HG03457 (cell line): Measurements from ENCODE around the gene ANKIB1.

Source experiments
- ATAC-seq: cut with Tn5 transposase; IDR thresholded peaks from one replicate; pipeline ENCODE4 v1.9.1; 2021; ENCODE audit warnings: moderate number of reproducible peaks; ENCODE audit not compliant: unreplicated experiment

ANKIB1 gene

DNA sequence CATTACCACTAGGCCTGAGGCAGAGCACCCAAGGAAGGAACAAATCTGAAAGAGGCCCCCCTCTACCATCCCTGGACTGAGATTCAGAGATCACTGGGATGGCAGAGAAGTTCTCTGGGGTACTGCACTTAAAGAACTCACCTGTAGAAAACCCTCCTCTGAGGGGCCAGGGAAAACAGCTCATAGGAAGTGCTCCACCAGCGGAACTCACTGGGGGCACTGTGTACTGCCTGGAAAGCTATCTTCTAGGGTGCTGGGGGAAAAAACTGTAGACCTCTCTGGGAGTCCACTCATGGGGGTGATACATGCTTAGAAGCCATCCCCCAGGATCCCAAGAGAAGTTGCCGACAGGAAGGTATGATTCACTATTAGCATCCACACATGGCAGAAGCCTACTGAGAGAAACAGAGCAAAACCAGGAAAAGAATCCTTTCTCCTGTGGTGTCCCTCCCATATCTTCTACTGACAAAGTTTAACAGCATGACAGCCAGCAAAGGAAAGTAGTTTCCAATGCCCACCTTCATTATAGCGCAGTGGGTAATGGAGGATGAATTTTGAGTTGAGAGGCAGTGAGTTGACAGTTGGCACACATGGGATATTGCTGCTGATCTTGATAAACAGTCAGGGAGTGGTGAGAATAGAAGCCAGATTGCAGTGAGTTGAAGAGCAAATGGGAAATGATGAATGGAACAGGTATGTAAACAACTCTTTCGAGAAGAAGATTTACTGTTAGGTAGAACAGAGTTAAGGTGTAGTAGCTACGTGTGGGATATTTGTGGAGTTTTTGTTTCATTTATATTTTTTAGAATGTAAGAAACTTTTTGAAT, 20.9 kb downstream of the ANKIB1 start:
- no peak for ATAC-seq

DNA sequence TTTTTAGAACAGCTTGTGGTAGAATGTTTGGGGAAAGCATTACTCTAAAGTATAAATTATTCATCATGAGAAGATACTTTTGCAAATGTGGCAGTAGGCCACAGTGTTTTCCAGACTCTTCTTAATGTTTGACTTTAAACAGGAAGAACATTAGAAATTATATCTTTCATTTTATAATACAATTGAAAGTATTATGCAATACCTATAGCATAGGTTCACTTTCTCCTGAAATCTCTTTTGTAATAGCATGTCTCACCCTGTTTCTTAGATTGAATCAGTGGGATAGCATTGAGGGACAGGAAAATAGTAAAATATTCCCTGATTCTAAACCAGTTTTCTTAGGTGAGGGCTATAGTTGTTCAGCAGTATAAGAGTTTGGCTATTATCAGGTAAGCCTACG, 23.1 kb downstream of the ANKIB1 start:
- no peak for ATAC-seq

DNA sequence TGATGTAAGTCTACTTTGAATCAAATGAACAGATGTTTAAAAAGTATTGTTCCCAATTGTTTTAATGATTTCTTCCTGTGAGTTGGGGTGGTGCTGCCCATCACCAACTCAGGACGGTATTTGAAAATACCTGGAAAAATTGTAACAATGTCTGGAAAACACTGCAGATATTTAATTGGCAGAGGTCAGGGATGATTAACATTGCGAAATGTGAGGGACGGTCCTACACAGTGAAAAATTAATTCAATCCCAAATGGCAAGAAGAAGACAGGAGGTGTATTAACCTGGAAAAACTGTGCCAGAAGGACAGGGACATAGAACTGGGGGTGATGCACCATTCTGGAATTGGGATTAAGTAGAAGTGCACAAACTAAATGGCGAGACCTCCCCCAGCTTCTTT, 29.6 kb downstream of the ANKIB1 start:
- no peak for ATAC-seq

DNA sequence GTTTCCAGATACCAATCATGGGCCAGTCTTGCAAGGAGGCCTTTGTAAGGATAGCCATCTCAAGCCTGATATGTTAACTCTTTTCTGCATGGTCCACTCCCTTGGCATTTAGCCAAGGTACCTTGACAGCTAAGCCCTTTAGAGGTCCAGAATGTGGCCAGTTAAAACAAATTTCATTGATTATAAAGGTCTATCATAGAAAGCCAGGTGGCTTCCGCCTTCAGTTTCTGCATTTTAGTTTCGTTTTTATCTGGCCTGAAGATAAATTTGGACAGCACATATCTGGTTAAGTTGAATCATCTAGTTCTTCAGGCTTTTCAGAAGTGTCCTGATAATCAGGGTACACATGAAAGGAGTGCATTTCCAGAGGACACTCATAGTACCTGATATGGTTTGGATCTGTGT, 30.7 kb downstream of the ANKIB1 start:
- no peak for ATAC-seq

DNA sequence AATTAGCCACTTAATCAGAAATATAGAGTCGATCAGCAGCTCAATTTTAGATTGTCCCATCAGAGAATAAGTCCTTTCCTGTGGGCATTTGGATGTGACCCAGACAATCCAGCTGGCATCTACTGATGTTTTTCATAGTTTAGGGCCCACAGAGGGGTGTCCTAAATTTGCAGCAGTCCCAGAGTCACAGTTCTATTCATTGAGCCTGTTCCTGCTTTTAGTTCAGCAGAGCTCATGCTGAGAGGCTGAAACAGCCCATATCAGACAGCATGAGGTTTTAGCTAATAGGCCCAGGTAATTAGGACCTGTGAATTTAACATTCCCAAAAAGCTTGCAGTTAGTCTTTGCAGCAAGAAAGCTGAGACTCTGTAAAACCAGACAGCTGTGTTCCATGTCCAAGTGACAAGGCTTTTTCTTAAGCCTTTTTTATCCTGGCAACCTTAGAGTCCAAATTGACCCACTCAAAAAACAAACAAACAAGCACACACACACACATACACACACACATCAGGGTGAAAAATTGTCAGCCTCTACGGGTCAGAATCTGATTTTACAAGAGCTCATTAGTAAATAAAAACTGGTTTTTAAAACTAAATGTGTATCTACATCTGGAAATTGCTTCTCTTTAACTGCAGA, 33.7 kb downstream of the ANKIB1 start:
- ATAC-seq, result no peak

DNA sequence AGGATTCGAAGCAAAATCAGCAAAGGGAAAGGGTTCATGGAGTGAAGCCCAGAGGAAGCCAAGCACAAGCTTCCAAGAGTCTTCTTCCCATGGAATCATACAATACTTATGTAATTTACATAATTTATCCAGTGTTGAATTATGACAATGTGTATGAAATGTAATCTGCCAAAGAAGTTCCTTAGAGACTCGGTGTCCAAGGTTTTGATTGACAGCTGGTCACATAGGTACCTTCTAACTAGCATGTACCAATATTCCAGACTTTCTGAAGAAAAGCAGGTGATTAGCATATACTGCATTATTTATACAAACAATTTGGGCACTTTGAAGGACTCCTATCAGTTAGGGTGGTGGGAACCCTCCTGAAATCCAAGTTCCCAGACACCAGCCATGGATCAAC, 35.3 kb downstream of the ANKIB1 start:
- no peak for ATAC-seq

DNA sequence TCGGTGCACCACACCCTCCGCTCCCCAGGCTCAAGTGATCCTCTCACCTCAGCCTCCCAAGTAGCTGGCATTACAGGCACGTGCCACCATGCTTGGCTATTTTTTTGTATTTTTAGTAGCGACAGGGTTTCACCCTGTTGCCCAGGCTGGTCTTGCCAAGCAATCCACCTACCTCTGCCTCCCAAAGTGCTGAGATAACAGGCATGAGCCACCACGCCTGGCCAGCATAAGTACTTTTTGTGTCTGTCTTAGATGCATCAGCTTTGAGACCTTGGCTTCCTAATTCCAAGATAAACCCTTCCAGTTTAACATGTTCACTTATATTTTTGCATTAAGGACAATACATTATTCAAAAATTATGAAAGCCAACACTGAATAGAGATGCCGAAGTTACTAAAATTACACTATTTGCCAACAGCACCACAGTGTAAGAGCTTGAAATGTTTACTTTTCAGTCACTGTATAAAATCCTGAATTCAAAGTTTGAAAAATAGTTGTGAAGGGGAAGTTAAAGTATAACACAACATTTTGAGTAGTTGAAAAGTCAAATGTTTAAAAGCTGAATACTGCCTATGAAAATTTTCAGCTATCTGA, 36.5 kb downstream of the ANKIB1 start:
- ATAC-seq, result no peak

DNA sequence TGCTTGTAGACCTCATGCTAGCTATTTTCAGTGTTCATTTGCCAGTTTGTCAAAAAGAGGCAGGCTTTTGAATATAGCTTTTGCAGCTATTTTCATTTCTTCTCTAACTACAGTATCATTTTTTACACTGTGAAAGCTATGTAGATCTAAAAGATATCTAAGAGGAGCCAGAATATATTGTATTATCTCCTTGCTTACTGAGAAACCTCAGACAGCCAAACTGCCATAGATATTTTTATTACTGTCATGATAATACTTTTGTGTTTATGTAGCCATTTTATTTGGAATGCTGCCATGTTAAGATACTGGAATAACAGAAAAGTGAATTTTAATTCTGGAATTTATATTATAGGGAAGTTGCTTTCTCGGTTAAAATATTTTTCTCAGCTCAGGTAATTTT, 37.2 kb downstream of the ANKIB1 start:
- no peak for ATAC-seq

DNA sequence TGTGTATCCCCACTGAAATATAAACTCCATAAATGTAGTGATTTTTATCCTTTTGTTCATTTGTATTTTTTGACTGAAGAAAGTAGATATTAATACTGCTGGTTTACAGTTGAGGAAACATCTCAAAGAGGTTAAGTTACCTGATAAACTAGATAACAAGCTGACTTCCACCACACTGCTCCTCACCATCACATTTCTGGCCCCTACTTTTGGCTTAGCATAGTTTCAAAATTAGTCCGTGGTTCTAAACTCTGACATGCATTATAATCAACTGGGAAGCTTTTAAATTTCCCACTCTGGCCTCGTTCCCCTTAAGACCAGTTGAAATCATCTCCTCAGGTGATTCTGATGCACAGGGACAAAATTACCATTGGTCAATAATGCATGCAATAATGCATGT, 43.5 kb downstream of the ANKIB1 start:
- no peak for ATAC-seq

DNA sequence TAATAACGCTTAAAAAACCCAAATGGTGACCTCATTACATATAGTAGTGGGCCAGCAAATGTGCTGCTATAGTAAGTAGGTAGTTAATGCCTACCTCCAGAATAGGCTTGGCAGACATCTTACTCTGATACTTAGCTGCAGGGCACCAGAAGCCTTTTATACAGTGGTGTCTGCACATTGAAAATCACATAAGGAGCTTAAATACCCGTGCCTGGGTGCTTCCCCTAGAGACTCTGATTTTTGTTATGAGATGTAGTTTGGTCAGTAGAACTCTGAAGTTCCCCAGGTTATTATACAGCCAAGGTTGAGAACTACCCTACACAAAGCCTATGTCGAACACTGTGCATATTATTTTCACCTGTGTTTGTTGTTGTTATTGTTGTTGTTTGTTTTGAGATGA, 47.2 kb downstream of the ANKIB1 start:
- ATAC-seq, result no peak

DNA sequence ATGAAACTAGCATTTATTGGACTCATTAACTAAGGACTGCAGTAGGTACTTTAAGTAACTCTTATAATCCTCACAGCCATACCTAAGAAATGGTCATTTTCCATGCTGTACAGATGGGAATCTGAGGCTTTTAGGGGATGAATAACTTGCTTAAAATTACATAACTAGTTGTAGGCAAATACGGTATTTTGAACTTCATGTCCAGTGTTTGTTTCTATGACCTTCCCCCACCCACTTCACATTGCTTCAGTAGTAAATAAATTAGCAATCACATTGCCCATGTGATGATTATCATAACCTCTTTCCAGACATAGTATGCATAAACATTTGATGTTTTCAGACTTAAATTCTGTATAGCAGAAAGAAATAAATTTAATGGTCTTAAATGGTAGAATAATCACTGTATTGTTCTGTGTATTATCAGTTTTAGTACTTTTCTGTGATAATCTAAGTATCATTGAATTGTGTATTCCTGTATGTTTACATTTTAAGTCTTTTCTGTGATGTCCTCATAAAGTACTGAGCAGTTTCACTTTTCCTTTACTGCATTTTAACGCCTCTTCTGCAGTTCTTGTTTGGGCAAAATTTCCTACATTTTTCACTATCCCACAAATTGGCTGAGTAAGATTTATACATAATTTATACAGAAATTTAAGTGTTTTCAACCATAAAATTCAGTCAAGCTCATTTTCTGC, 48.3 kb downstream of the ANKIB1 start:
- no peak for ATAC-seq

DNA sequence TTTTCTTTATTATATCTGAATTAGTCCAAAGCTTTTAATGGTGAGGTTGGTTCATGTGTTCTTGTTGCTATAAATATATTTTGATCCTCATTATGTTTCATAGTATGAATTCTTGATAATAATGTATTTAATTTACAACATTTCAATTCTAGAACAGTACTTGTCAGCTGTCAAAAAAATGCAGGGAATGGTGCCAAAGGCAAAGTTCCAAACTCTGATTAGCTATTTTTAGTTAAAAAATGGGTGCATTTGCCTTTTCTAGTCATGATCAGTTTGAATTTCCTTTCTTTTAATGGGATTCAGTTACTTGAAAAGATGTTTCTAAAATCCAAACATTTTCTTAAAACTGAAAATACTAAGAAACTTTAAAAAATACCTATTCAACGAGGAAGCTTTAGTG, 49.6 kb downstream of the ANKIB1 start:
- ATAC-seq, result no peak

DNA sequence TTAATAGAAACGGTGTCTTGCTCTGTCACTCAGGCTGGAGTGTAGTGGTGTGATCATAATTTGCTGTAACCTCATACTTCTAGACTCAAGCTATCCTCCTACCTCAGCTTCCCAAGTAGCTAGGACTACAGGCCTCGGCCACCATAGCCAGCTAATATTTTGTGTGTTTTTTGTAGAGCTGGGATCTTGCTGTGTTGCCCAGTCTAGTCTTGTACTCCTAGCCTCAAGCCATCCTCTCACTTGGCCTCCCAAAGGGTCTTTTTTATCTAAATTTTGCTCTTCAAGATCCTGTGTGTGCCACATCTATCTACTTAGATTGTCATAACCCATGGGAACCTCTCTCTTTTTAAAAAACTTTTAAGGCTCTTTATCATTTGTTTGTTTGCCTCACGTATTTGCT, 50.5 kb downstream of the ANKIB1 start:
- ATAC-seq, result no peak

DNA sequence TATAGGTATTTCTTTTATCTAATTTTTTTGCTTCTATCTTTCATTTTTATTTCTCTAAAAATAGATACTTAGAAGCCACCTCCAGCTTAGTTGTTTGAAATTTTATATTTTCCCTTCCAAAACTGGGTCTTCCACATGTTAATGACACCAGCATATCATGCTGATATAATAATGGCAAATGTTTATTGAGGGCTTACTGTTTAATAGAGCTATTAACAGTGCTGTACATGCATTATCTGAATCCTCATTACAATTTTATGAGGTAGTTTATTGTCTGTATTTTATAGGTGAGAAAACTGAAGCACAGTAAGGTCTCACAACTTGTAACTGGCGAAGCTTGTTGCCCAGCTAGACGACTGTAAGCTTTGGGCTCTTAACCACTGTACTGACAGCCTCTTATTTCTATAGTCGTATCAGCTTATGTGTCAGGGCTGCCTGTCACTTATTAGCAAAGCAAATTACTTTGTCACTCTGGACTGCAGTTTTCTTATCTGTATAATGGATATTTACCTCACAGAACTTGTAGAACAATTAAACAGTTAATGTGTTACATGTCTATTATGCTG, 51.2 kb downstream of the ANKIB1 start:
- ATAC-seq, result no peak

DNA sequence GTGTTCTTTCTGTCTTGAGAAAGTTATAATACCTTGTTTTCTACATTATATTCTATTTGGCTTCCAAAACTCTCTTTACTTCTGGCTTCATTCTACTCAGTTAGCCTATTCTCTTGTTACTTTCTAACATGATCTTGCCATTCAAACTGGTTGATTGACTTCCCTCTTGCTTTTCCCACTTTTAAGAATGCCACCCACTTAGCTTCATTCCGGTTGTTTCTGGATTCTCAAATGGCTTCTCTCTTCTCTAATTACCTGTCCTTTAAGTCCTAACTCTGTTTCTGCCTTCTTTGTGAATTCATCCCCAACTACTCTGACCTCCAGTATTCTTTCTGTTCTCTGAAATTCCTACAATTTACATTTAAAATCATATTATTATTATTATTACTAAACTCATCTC, 52.0 kb downstream of the ANKIB1 start:
- ATAC-seq, result no peak

DNA sequence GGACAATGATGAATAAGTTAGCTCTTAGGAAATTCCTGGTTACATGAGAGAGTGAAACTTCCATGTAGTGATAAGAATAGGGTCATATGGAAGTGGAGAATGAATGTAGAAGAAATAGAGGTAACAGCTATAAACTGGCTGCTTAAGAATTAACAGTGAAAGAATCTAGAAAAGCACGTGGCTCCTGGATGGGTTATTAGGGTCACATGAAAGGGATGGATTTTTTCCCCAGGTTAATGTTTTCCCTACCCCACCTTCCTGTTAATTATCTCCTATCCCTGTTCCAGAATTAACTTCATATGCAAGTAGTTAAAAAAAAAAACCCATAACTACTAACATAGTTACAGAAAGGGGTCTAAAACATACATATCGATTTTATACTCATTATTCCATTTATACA, 58.0 kb downstream of the ANKIB1 start:
- ATAC-seq, result no peak

DNA sequence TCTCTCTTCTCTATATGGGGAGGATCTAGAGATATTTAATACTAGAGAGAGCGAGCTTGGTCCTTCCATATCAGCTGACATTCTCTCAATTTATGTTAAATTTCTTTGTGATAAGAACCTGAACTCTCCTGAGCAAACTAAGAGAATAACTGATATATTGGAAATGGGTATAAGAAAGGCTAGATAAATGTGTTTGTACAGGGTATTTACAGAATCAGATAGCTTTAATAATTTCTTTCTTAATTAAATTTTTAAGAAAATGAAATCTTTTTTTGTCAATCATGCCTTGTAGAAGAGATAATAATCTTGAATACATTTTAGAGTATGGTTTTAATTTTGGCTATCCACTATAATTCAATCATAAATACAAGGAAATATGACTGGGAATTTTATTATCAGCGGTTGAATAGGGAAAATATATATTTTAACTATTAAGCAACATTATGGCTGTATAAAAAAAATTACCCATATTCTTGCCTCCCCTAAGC, 58.7 kb downstream of the ANKIB1 start:
- ATAC-seq, result no peak

DNA sequence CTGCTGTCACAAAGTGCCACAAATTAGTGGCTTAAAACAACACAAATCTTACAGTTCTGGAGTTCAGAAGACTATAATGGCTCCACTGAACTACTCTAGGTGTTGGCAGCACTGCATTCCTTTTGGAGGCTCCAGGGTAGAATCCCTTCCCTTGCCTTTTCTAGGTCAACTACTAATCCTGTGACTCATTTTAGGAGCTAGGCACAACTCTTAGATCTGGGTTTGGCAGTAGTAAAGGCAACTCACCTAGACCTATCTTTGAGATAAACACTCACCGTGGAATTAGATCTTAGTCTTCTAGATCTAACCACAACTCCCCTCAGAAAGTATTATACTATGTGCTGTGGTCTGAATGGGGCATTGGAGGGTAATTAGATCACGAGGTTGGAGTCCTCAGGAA, 60.4 kb downstream of the ANKIB1 start:
- ATAC-seq, result no peak

DNA sequence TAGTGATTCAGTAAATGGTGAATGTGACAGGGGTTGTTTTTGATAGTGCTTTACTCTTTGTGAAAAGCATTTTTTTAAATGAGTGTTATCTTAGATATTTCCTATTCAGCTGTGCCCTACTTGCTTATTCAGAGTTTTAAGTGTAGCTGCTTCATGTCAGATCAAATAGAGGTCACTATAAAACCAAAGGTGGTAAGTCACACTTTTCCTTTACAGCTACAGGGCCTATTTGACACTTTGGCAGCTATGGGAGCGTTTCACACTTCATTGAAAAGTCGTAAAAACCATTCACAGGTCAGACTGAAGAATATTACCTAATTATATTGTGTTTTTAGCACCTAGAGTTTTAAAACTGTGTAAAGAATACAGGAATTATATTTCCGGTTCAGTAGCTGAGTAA, 67.3 kb downstream of the ANKIB1 start:
- no peak for ATAC-seq

DNA sequence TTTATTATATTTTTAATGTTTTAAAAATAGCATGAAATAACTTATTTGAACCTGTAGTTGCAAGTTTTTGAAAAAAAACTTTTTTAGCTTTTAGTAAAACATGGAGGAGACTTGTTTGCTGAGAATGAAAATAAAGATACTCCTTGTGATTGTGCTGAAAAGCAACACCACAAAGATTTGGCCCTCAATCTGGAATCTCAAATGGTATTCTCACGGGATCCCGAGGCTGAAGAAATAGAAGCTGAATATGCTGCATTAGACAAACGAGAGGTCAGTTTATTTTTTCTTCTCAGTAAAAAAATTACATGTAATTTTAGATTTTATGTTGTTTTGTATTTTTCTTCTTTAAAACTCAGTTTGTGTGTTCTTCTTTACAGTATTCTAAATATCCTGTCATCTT, 73.5 kb downstream of the ANKIB1 start:
- no peak for ATAC-seq

DNA sequence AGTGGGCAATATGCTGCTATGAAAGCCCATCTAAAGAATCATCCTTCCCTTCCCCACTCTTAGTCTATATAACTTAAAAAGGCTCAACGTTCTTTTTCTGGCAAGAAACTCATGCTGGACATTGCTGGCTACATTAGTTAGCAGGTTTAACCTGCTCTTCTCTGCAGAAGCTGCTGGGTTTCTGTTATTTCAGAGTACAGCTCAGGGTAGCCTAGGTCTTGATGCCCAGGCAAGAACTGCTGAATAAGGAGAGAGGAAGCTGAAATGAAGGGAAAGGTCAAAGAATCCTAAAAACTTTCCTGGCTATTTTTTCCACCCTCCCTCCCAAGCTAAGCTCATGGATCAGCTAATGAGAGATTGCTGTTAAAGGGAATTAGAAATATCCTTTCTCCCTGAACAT, 79.4 kb downstream of the ANKIB1 start:
- no peak for ATAC-seq
